Heart right ventricle (tissue), 16 donors: Measurements from ENCODE around the gene CPZ. TPM values are rescaled to one million over a fixed set of nuclear protein-coding genes. Genes with fewer than 3 reads are reported as not detected.
"Not testable (repeated sequence)": the region's sequence is repeated elsewhere in the genome, so short reads cannot be mapped to it uniquely, and the experiment has no call there.

Experiments used
- ATAC-seq, 8 donors: fragments of 200-7000 bp; cut with Tn5 transposase; one replicate each; pipeline ENCODE4 v1.9.1; 2020; ENCODE audit warnings: mild to moderate bottlenecking in 8 of 8, moderate library complexity in 8 of 8, moderate number of reproducible peaks in 1 of 8
- DNase-seq, 2 donors: peaks; one replicate each; pipeline ENCODE4 v3.0.0-alpha.2; 2020
- H3K27ac ChIP-seq, 10 donors: fragments of 200-600 bp; sonication (generic) in 2 of 10; one replicate each; pipeline versions ENCODE4 v1.5.0 to v1.8.0; 2020 to 2022; ENCODE audit warnings: mild to moderate bottlenecking in 3 of 10
- H3K27me3 ChIP-seq, 7 donors: fragments of 200-600 bp; one replicate each; pipeline ENCODE4 v1.8.0; 2021 to 2022; ENCODE audit warnings: mild to moderate bottlenecking in 2 of 7
- H3K36me3 ChIP-seq, 9 donors: fragments of 200-600 bp; sonication (generic) in 1 of 9; one replicate each; pipeline versions ENCODE4 v1.5.0 to v1.8.0; 2020 to 2022; ENCODE audit warnings: mild to moderate bottlenecking in 2 of 9
- H3K4me1 ChIP-seq, 9 donors: fragments of 200-600 bp; sonication (generic) in 1 of 9; one replicate each; pipeline versions ENCODE4 v1.5.0 to v1.8.0; 2020 to 2022; ENCODE audit warnings: mild to moderate bottlenecking in 4 of 9
- H3K4me3 ChIP-seq, 10 donors: fragments of 200-600 bp; sonication (generic) in 2 of 10; one replicate each; pipeline versions ENCODE4 v1.5.0 to v1.8.0; 2020 to 2022; ENCODE audit warnings: mild to moderate bottlenecking in 7 of 10, moderate library complexity in 2 of 10
- H3K9me3 ChIP-seq, 11 donors: fragments of 200-600 bp in 10 of 11; sonication (generic) in 2 of 11; one replicate each; pipeline versions ENCODE4 v1.5.0 to v1.8.0; 2013 to 2022; ENCODE audit warnings: mild to moderate bottlenecking in 2 of 11, control low read depth in 1 of 11, moderate library complexity in 1 of 11
- WGBS, 2 donors: extraction: QIAGEN DNeasy Blood & Tissue Kit; methylation state at CpG; one replicate each; pipeline ENCODE4 v1.1.7; 2013; ENCODE audit warnings: inconsistent platforms in 1 of 2; 5-methylcytosine and 5-hydroxymethylcytosine counted together
- intact Hi-C, 10 donors: fragments of 100-400 bp; cut with DNase I; formaldehyde crosslinking; loops; one replicate each; pipeline versions ENCODE4 v1.11.1 to v1.14.2; 2022
- polyA plus RNA-seq, 2 donors: library from polyadenylated mRNA; stranded (reverse); fragments of 200-250 nt; gene quantifications; one replicate each; pipeline ENCODE4 v1.2.3, GENCODE V29; 2013
- total RNA-seq, 10 donors: library from RNA; stranded (reverse); fragmentation: NEBNext Ultra II Directional in 3 of 10; extraction: Animal tissue kit (Norgen Biotek cat#: 25700) in 3 of 10; gene quantifications; one replicate each; pipeline versions ENCODE4 v1.2.1 to v1.2.4, GENCODE V29; 2021 to 2023
- TF ChIP-seq, protein P1 (sequence below), 9 donors: fragments of 200-600 bp; sonication (generic) in 2 of 9; IDR thresholded peaks; one replicate each; pipeline versions ENCODE4 v1.5.0 to v1.8.0; 2021 to 2022; ENCODE audit warnings: antibody characterized with exemption in 9 of 9, mild to moderate bottlenecking in 5 of 9, moderate library complexity in 1 of 9
- donor health status: Arrhythmogenic right ventricular cardiomyopathy.
- donor health status: ischemic (EF 13 %, LVEDD 7.1; RV severe dilation, severe dysfunction).
- donor health status: healthy with polysubstance abuse.
- donor health status: DM: no; HTN: yes; CAD: no.
- donor health status: DM: no; HTN: no; CAD: no.
- donor health status: ischemic (EF 25% LVEDD 6.9; RV normal size, moderate dysfunction).
- donor health status: ischemic (EF 25% LVEDD 5.7; RV mildly dilated, moderate dysfunction).
- donor health status: healthy.
- donor health status: DM: yes; HTN: yes; CAD: no.
- donor health status: Ischemic cardiomyopathy.
- donor health status: ischemic (EF 35%, LVEDD 5.7; RV mildly dilated, moderate dysfunction).
- donor health status: nonischemic (EF 11% LVEDD 7.7; RV severe dilation, severe dysfunction).
- donor health status: DM: yes; HTN: yes; CAD: no.
- donor health status: PGD.
- donor health status: ischemic (EF 29% LVEDD 5.4; RV normal size, mild dysfunction).
- donor health status: nonischemic (EF 23%, LVEDD 6.1; RV moderate dilation, normal function).

Gene CPZ
- total and polyA plus RNA-seq, 12 donors: 0.12 to 0.85 (median 0.70) TPM; not detected in 5

DNA sequence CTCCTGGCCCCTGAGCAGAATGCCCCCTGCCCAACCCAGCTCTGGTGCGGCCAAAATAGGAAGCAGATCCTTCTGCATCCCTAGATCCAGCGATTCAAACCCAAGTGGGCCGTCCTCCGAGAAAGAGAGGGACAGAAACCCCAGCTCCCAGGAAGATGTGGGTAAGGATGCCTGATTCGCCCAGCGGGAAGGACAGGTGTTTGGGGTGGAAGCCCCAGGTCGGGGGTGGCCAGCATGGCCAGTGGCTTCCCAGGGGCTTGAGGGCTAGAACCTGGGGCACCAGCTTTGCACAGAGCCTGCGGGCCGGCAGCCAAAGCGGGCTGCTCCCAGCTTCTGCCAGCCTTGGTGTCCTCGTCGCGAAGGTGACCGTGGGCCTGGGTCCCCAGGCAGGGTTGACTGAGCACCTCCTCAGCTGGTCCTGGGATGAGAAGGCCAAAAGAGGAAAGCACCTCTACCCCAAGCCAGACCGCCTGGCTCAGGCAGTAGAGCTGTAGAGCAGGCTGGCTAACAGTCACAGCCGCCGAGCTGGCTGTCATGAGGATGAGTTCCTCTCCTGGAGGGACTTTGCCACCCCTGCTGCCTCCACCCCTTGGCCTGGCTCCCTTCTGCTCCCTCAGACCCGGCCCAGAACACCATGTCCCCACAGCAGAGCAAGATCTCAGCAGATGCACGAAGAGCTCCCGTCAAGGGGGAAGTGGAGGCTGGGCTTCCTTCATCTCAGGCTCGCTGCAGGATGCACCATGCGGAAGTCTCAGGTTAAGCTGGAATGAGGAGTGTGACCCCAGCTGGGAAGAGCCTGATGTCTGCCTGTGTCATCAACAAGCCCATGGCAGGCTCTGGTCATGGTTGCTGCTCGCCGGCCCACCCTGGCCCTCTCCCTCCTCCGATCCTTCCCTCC lies 59.9 kb downstream of the CPZ start:
- H3K9me3 ChIP-seq: peaks cover 0 to 10% (median 0%) of the 10 kb centered on the region in 11 donors
- no peaks in the 10 kb centered on the region for H3K36me3 ChIP-seq
- TF ChIP-seq, protein P1, sequence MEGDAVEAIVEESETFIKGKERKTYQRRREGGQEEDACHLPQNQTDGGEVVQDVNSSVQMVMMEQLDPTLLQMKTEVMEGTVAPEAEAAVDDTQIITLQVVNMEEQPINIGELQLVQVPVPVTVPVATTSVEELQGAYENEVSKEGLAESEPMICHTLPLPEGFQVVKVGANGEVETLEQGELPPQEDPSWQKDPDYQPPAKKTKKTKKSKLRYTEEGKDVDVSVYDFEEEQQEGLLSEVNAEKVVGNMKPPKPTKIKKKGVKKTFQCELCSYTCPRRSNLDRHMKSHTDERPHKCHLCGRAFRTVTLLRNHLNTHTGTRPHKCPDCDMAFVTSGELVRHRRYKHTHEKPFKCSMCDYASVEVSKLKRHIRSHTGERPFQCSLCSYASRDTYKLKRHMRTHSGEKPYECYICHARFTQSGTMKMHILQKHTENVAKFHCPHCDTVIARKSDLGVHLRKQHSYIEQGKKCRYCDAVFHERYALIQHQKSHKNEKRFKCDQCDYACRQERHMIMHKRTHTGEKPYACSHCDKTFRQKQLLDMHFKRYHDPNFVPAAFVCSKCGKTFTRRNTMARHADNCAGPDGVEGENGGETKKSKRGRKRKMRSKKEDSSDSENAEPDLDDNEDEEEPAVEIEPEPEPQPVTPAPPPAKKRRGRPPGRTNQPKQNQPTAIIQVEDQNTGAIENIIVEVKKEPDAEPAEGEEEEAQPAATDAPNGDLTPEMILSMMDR (IDR thresholded peaks at IDR 0.05): no peak
- intact Hi-C loops: no loop called here
- ATAC-seq: no peak
- H3K27ac ChIP-seq: no peak overlapping the region
- peaks cover 0 to 70% (median 22%) of the 10 kb centered on the region in 7 donors for H3K27me3 ChIP-seq
- no peak overlapping the region for H3K4me3 ChIP-seq
- no peaks in the 10 kb centered on the region for H3K4me1 ChIP-seq
- DNase-seq: no peak
- 76 to 80% methylated on average over 25 of the region's 25 CpGs for WGBS, 2 donors

DNA sequence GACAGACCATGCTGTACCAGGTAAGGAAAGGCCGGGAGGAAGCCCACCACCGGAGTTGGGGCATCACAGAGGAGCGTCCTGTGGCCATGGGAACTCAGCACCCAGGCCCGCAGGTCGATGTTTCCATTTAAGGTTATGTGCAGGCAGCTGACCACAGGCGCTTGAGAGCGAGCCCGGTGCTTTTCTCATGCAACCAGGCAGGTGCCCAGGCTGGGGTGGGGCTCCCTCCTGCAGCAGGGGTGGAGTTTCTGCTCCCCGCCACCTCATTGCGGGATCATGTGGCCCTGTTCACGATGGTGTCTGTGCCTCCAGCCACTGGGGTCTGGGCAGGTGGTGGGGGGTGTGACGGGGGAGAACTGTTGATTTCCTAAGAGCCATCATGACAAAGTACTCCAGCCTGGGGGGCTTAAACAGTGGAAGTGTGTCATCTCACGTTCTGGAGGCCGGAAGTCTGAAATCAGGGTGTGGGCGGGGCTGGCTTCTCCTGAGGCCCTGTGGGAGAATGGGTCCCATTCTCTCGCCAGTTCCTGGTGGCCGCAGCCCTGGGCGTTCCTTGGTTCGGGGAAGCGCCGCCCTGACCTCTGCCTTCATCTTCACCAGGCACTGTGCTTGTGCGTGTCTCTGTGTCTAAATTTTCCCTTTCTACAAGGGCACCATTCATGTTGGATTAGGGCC lies 60.9 kb downstream of the CPZ start:
- 75 to 80% methylated on average over 22 of the region's 22 CpGs for WGBS, 2 donors
- intact Hi-C loops: no loop called here
- Histone ChIP-seq H3K36me3 (no peaks in the 10 kb centered on the region), H3K27me3 (peaks cover 0 to 63% (median 22%) of the 10 kb centered on the region in 7 donors), H3K27ac (no peak overlapping the region), H3K9me3 (peaks cover 0 to 10% (median 0%) of the 10 kb centered on the region in 11 donors), H3K4me3 (no peak overlapping the region), H3K4me1 (no peaks in the 10 kb centered on the region)
- ATAC-seq (no peak), DNase-seq (no peak)
- TF ChIP-seq, protein P1 (IDR thresholded peaks at IDR 0.05): no peak

DNA sequence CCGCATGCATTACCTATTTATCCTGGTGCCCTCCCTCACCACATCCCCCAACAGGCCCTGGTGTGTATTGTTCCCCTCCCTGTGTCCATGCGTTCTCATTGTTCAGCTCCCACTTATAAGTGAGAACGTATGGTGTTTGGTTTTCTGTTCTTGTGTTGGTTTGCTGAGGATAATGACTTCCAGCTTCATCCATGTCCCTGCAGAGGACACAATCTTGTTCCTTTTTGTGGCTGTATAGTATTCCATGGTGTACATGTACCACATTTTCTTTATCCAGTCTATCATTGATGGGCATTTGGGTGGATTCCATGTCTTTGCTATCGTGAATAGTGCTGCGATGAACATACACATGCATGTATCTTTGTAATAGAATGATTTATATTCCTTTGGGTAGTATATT lies 61.6 kb downstream of the CPZ start:
- DNase-seq, intact Hi-C loops, H3K4me3 ChIP-seq, H3K4me1 ChIP-seq, H3K9me3 ChIP-seq, ATAC-seq, H3K27ac ChIP-seq, H3K36me3 ChIP-seq: not testable (repeated sequence)
- peaks cover 0 to 63% (median 17%) of the 10 kb centered on the region in 7 donors for H3K27me3 ChIP-seq
- 80 to 96% methylated on average over 5 of the region's 5 CpGs for WGBS, 2 donors

DNA sequence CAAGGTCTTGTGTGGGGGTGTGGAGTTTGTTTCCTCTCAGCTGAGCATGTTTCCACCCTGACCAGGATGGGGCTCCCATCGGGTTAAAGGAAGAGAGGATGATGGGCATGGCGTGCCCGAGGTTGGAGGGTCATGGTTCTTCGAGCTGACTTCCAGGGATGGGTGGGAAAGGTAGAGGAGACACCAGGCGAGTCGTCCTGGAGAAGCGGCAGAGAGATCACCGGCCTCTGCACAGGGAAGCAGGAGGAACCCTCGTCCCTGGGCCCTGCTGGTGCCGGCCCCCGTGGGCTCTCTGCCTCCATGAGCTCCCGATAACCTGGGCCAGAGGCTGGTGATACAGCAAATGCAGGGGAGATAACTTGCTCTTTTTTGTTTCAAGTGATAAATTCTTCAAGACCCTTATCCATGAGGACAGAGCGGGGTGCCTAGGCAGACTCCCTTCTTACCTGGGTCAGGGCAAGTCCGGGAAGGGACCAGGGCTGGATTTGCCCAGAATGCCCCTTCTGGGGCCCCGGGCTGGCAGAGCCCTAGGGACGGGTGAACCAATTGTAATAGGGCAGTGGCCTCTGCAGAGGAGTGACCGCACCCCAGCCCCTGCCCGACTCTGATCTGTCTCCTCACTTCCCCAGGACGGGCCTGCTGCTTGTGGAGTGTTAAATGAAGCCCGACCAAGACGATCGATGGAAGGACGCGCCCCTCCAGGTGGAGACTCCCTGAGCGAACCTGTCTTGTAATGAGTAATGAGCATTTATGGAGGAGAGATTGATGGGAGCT lies 63.0 kb downstream of the CPZ start:
- no peak overlapping the region for H3K27ac ChIP-seq
- H3K4me3 ChIP-seq: no peak overlapping the region
- no peaks in the 10 kb centered on the region for H3K4me1 ChIP-seq
- DNase-seq: no peak
- 82 to 85% methylated on average over 25 of the region's 25 CpGs for WGBS, 2 donors
- H3K27me3 ChIP-seq: peaks cover 0 to 59% (median 10%) of the 10 kb centered on the region in 7 donors
- TF ChIP-seq, protein P1 (IDR thresholded peaks at IDR 0.05): no peak
- intact Hi-C loops: no loop called here
- no peaks in the 10 kb centered on the region for H3K36me3 ChIP-seq
- ATAC-seq: no peak
- peaks cover 0 to 10% (median 0%) of the 10 kb centered on the region in 11 donors for H3K9me3 ChIP-seq
